Spleen (tissue), 11 donors: ENCODE measurements around the gene CCDC50. TPM values are rescaled to one million over a fixed set of nuclear protein-coding genes. Genes with fewer than 3 reads are reported as not detected.
A peak's percentile ranks its signal among the peaks of the same experiment; 100 is the strongest.

ENCODE experiments used
- DNase-seq: peaks from one replicate; pipeline ENCODE4 v3.0.0-alpha.2; 2020
- H3K27ac ChIP-seq, 8 donors: fragments of 200-600 bp; sonication (generic) in 7 of 8; 1 replicate in 4 of 8; 2 replicates in 4 of 8; pipeline versions ENCODE4 v1.5.0 to v1.8.0; 2016 to 2021; ENCODE audit warnings: inconsistent platforms in 4 of 8, mild to moderate bottlenecking in 4 of 8, moderate library complexity in 1 of 8
- H3K27me3 ChIP-seq, 7 donors: fragments of 200-600 bp; sonication (generic) in 6 of 7; replicated peaks in 1 of 7; 1 replicate in 4 of 7; 2 replicates in 3 of 7; pipeline versions ENCODE4 v1.5.0 to v1.8.0; 2016 to 2021; ENCODE audit warnings: inconsistent platforms in 3 of 7, mild to moderate bottlenecking in 1 of 7
- H3K36me3 ChIP-seq, 6 donors: fragments of 200-600 bp; sonication (generic) in 5 of 6; 1 replicate in 4 of 6; 2 replicates in 2 of 6; pipeline versions ENCODE4 v1.5.0 to v1.8.0; 2016 to 2021; ENCODE audit warnings: inconsistent platforms in 2 of 6
- H3K4me1 ChIP-seq, 6 donors: fragments of 200-600 bp; sonication (generic) in 5 of 6; 1 replicate in 3 of 6; 2 replicates in 3 of 6; pipeline versions ENCODE4 v1.5.0 to v1.8.0; 2016 to 2021; ENCODE audit warnings: inconsistent platforms in 3 of 6
- H3K4me3 ChIP-seq, 8 donors: fragments of 200-600 bp; sonication (generic) in 7 of 8; 1 replicate in 4 of 8; 2 replicates in 4 of 8; pipeline versions ENCODE4 v1.5.0 to v1.8.0; 2016 to 2021; ENCODE audit warnings: inconsistent platforms in 4 of 8, mild to moderate bottlenecking in 4 of 8, moderate library complexity in 2 of 8
- H3K9me3 ChIP-seq, 8 donors: fragments of 200-600 bp; sonication (generic) in 7 of 8; 1 replicate in 4 of 8; 2 replicates in 4 of 8; pipeline versions ENCODE4 v1.5.0 to v1.8.0; 2016 to 2021; ENCODE audit warnings: inconsistent platforms in 4 of 8
- POLR2A ChIP-seq, 3 donors: fragments of 450-650 bp; IDR thresholded peaks; one replicate each; pipeline ENCODE4 v1.5.1; 2017; ENCODE audit warnings: antibody characterized with exemption in 3 of 3, mild to moderate bottlenecking in 1 of 3
- POLR2AphosphoS5 ChIP-seq, 3 donors: sonication (generic); formaldehyde crosslinking; IDR thresholded peaks; one replicate each; pipeline ENCODE4 v1.5.1; 2017; ENCODE audit warnings: antibody characterized with exemption in 3 of 3
- WGBS, 5 donors: extraction: QIAGEN DNeasy Blood & Tissue Kit in 3 of 5; methylation state at CpG; one replicate each; pipeline versions ENCODE4 v1.1.5 to v1.1.7; 2013 to 2018; 5-methylcytosine and 5-hydroxymethylcytosine counted together
- intact Hi-C: fragments of 100-400 bp; cut with DNase I; formaldehyde crosslinking; loops from one replicate; pipeline ENCODE4 v1.15.0; 2023; ENCODE audit warnings: low total_unique reads
- polyA plus RNA-seq, 3 donors: library from polyadenylated mRNA; stranded (reverse); fragments of 200-250 nt; gene quantifications; one replicate each; pipeline ENCODE4 v1.2.1, GENCODE V29; 2013
- total RNA-seq, 7 donors: library from RNA; depleted of rRNA in 3 of 7; stranded (reverse); fragments of >200 nt in 3 of 7; fragmentation: NEBNext Ultra II Directional in 4 of 7; extraction: Animal tissue kit (Norgen Biotek cat#: 25700) in 4 of 7; gene quantifications; one replicate each; pipeline versions ENCODE4 v1.1.0 to v1.2.1, GENCODE V29; 2016 to 2021
- TF ChIP-seq, protein P1 (sequence below), 11 experiments: fragments of 200-600 bp in 7 of 11; fragments of 450-650 bp in 4 of 11; sonication (generic) in 4 of 11; IDR thresholded peaks in 8 of 11; conservative IDR thresholded peaks in 3 of 11; 1 replicate in 7 of 11; 2 replicates in 4 of 11; pipeline versions ENCODE4 v1.4.0 to v1.8.0; 2016 to 2021; ENCODE audit warnings: antibody characterized with exemption in 11 of 11, inconsistent platforms in 4 of 11, mild to moderate bottlenecking in 1 of 11
- donor health status: healthy with polysubstance abuse.
- donor health status: DM: no; HTN: no; CAD: no; lungs with moderate emphysema.
- donor health status: DM: no; HTN: no; CAD: no.
- donor health status: Bipolar disorder and iron deficiency.
- donor health status: healthy.
- donor health status: DM: no; HTN: no; CAD: no.
- donor health status: DM: yes; HTN: yes; CAD: no.

The CCDC50 gene
- total and polyA plus RNA-seq, 10 donors: 42.5 to 167 (median 110) TPM

DNA sequence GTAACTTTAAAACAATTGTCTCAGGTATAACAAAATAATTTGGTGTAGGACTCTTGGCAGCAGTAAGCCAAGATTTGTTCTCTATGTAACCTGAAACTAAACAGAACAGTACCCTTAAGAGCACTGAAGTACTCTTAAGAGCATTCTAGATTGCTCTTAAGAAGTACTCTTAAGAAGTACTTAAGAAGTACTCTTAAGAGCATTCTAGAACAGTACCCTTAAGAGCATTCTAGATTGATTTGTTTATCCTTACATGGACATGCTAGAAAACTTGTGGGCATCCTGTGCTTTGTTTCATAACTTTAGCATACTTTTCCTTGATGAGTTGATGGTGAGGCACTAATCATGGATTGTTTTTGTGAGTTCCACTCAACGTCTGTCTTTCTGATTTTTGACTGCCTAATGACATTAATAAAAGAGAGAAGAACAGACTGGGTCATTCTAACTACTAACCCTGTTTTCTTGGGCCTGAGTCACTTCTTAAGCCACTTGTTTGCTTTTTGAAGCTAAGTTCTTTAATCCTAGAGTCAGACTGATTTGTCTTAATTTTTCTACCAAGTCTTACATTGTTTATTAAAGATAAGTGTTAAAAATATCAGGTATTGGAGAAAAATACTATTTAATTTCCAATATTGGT is 58.4 kb downstream of the CCDC50 start:
- WGBS, 5 donors: 67 to 90% (median 69%) methylated on average over 1 of the region's 1 CpG
- intact Hi-C loops: loop anchor here (10.0 kb wide), 1 partner anchor 143 kb away; no protein-coding TSS in a partner anchor
- TF ChIP-seq, protein P1, sequence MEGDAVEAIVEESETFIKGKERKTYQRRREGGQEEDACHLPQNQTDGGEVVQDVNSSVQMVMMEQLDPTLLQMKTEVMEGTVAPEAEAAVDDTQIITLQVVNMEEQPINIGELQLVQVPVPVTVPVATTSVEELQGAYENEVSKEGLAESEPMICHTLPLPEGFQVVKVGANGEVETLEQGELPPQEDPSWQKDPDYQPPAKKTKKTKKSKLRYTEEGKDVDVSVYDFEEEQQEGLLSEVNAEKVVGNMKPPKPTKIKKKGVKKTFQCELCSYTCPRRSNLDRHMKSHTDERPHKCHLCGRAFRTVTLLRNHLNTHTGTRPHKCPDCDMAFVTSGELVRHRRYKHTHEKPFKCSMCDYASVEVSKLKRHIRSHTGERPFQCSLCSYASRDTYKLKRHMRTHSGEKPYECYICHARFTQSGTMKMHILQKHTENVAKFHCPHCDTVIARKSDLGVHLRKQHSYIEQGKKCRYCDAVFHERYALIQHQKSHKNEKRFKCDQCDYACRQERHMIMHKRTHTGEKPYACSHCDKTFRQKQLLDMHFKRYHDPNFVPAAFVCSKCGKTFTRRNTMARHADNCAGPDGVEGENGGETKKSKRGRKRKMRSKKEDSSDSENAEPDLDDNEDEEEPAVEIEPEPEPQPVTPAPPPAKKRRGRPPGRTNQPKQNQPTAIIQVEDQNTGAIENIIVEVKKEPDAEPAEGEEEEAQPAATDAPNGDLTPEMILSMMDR (IDR thresholded peaks at IDR 0.05 in 8 of 11, conservative IDR thresholded peaks at IDR 0.05 in 3 of 11): no peak
- TF ChIP-seq POLR2AphosphoS5 (IDR thresholded peaks at IDR 0.05): no peak
- no peak for TF ChIP-seq POLR2A (IDR thresholded peaks at IDR 0.05)

DNA sequence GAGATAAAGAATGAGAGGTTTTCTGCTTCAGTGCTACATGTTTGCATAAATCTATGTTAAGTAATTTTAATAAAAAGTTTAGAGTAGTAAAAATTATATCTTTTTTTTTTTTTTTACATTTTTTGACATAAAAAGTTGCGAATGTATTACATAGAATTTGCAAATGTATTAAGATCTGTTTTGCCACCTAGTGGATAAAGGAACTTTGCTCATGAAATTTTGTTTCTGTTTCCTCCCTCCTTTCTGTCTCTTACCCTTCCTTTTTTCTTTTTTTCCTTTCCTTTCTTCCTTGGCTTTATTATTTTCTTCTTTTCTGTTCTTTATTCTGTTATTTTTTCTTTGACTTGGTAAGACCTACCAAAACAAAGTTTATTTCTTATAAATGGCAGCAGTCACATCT is 59.6 kb downstream of the CCDC50 start:
- no peak for DNase-seq
- H3K4me3 ChIP-seq: no peak overlapping the region
- 69 to 84% (median 78%) methylated on average over 1 of the region's 1 CpG for WGBS, 5 donors

More for the DNA sequence above, 58.4 kb downstream of the CCDC50 start:
- H3K36me3 ChIP-seq: peaks cover 0 to 68% (median 27%) of the 10 kb centered on the region in 6 donors
- H3K4me3 ChIP-seq: no peak overlapping the region
- no peaks in the 10 kb centered on the region for H3K9me3 ChIP-seq
- H3K27me3 ChIP-seq: no peaks in the 10 kb centered on the region
- no peak for DNase-seq
- H3K4me1 ChIP-seq: peaks cover 0 to 7% (median 3%) of the 10 kb centered on the region in 6 donors
- peak overlapping the region in 1 of 8 donors; percentile 19 for H3K27ac ChIP-seq

DNA sequence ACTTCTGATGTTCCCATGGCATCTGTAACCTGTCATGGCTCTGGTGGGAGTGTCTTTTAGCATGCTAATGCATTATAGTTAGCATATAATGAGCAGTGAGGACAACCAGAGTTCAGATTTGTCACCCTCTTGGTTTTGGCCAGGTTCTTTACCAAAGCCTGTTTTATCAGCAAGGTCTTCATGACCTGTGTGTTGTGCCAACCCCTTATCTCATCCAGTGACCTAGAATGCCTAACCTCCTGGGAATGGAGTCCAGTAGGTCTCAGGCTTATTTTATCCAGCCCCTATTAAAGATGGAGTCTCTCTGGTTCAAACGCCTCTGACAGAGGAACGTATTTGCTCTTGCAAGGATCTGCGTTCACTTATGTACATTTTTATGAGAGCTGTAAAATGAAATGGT is 61.4 kb downstream of the CCDC50 start:
- H3K4me3 ChIP-seq: no peak overlapping the region
- H3K27me3 ChIP-seq: no peaks in the 10 kb centered on the region
- no peaks in the 10 kb centered on the region for H3K9me3 ChIP-seq
- TF ChIP-seq POLR2A (IDR thresholded peaks at IDR 0.05) (no peak), POLR2AphosphoS5 (IDR thresholded peaks at IDR 0.05) (no peak)
- TF ChIP-seq, protein P1 (IDR thresholded peaks at IDR 0.05 in 8 of 11, conservative IDR thresholded peaks at IDR 0.05 in 3 of 11): no peak
- WGBS, 5 donors: 93 to 99% (median 95%) methylated on average over 3 of the region's 3 CpGs
- DNase-seq: no peak
- H3K27ac ChIP-seq: no peak overlapping the region
- H3K36me3 ChIP-seq: peaks cover 0 to 79% (median 30%) of the 10 kb centered on the region in 6 donors
- intact Hi-C loops: loop anchor here (10.0 kb wide), 1 partner anchor 66 kb away; the partner anchor contains the start of gene CCDC50
- H3K4me1 ChIP-seq: no peaks in the 10 kb centered on the region

More for the DNA sequence above, 59.6 kb downstream of the CCDC50 start:
- Histone ChIP-seq H3K4me1 (no peaks in the 10 kb centered on the region), H3K27ac (no peak overlapping the region), H3K36me3 (peaks cover 0 to 68% (median 28%) of the 10 kb centered on the region in 6 donors), H3K9me3 (no peaks in the 10 kb centered on the region), H3K27me3 (no peaks in the 10 kb centered on the region)
- intact Hi-C loops: loop anchor here (10.0 kb wide), 1 partner anchor 144 kb away; no protein-coding TSS in a partner anchor
- TF ChIP-seq POLR2AphosphoS5 (IDR thresholded peaks at IDR 0.05) (no peak), POLR2A (IDR thresholded peaks at IDR 0.05) (no peak)
- TF ChIP-seq, protein P1 (IDR thresholded peaks at IDR 0.05 in 8 of 11, conservative IDR thresholded peaks at IDR 0.05 in 3 of 11): peak in 5 of 11 experiments; percentile 15 to 34 (median 26)
